ENCODE results near the gene EPS15. TPM values are rescaled to one million over a fixed set of nuclear protein-coding genes. Genes with fewer than 3 reads are reported as not detected.

Gene EPS15
- total and polyA plus RNA-seq, 9 donors, result 20.9 to 84.0 (median 68.4) TPM

GRCh38 chr1:51491166-51491981, 27.7 kb downstream of the EPS15 start:
- Histone ChIP-seq H3K4me3 (no peak overlapping the region), H3K27me3 (no peaks in the 10 kb centered on the region), H3K36me3 (no peaks in the 10 kb centered on the region), H3K9me3 (no peaks in the 10 kb centered on the region), H3K4me1 (ENCODE audit: insufficient read depth) (peaks cover 8% of the 10 kb centered on the region), H3K27ac (no peak overlapping the region)
- intact Hi-C loops (cut with DNase I), result no loop called here
- DNase-seq, result no peak
- TF ChIP-seq EP300 (IDR thresholded peaks at IDR 0.05) (no peak), CTCF (IDR thresholded peaks at IDR 0.05) (no peak), POLR2A (IDR thresholded peaks at IDR 0.05) (no peak)
- WGBS, 3 donors, result 75 to 87% (median 78%) methylated on average over 4 of the region's 4 CpGs

GRCh38 chr1:51489472-51489871, 29.6 kb downstream of the EPS15 start:
- peaks cover 9% of the 10 kb centered on the region for H3K4me1 ChIP-seq (ENCODE audit: insufficient read depth)
- 67 to 69% (median 67%) methylated on average over 3 of the region's 3 CpGs for WGBS, 3 donors
- no peak for DNase-seq

GRCh38 chr1:51488372-51489050, 30.6 kb downstream of the EPS15 start:
- Histone ChIP-seq H3K27me3 (no peaks in the 10 kb centered on the region), H3K27ac (no peak overlapping the region), H3K36me3 (no peaks in the 10 kb centered on the region), H3K9me3 (no peaks in the 10 kb centered on the region), H3K4me3 (no peak overlapping the region), H3K4me1 (ENCODE audit: insufficient read depth) (peaks cover 9% of the 10 kb centered on the region)
- no peak for DNase-seq
- intact Hi-C loops (cut with DNase I), result no loop called here
- whole genome bisulfite sequencing, 3 donors, result 54 to 64% (median 63%) methylated on average over 4 of the region's 4 CpGs
- TF ChIP-seq EP300 (IDR thresholded peaks at IDR 0.05), result no peak
- TF ChIP-seq POLR2A (IDR thresholded peaks at IDR 0.05), result no peak
- TF ChIP-seq CTCF (IDR thresholded peaks at IDR 0.05), result no peak

More at GRCh38 chr1:51489472-51489871, 29.6 kb downstream of the EPS15 start:
- TF ChIP-seq POLR2A (IDR thresholded peaks at IDR 0.05), result no peak
- TF ChIP-seq CTCF (IDR thresholded peaks at IDR 0.05), result no peak
- no peak for TF ChIP-seq EP300 (IDR thresholded peaks at IDR 0.05)
- Histone ChIP-seq H3K36me3 (no peaks in the 10 kb centered on the region), H3K27ac (no peak overlapping the region), H3K4me3 (no peak overlapping the region), H3K27me3 (no peaks in the 10 kb centered on the region), H3K9me3 (no peaks in the 10 kb centered on the region)
- intact Hi-C loops (cut with DNase I), result no loop called here

GRCh38 chr1:51487628-51488027, 31.4 kb downstream of the EPS15 start:
- intact Hi-C loops (cut with DNase I), result no loop called here
- Histone ChIP-seq H3K36me3 (no peaks in the 10 kb centered on the region), H3K4me3 (no peak overlapping the region), H3K27me3 (no peaks in the 10 kb centered on the region), H3K27ac (no peak overlapping the region), H3K4me1 (ENCODE audit: insufficient read depth) (peaks cover 9% of the 10 kb centered on the region), H3K9me3 (no peaks in the 10 kb centered on the region)
- TF ChIP-seq EP300 (IDR thresholded peaks at IDR 0.05), result no peak
- TF ChIP-seq POLR2A (IDR thresholded peaks at IDR 0.05), result no peak
- TF ChIP-seq CTCF (IDR thresholded peaks at IDR 0.05), result no peak
- 80 to 98% (median 92%) methylated on average over 1 of the region's 1 CpG for WGBS, 3 donors
- no peak for DNase-seq

Measured in ovary (tissue), 9 donors.